Endothelial cell (in vitro differentiated cells): Measurements from ENCODE around the gene PHLDA2. TPM values are rescaled to one million over a fixed set of nuclear protein-coding genes. Genes with fewer than 3 reads are reported as not detected.

Experiments used
- DNase-seq: peaks from one replicate; pipeline ENCODE4 v3.0.0; 2021; ENCODE audit warnings: low spot score
- H3K27ac Mint-ChIP-seq: one replicate; pipeline ENCODE4 v1.8.0; 2021; ENCODE audit warnings: mixed read lengths, inconsistent platforms; ENCODE audit not compliant: unreplicated experiment
- H3K27me3 Mint-ChIP-seq: one replicate; pipeline ENCODE4 v1.8.0; 2021; ENCODE audit warnings: mild to moderate bottlenecking, moderate library complexity, mixed read lengths, inconsistent platforms; ENCODE audit not compliant: unreplicated experiment
- H3K36me3 Mint-ChIP-seq: one replicate; pipeline ENCODE4 v1.8.0; 2021; ENCODE audit warnings: mild to moderate bottlenecking, low read depth, mixed read lengths, inconsistent platforms; ENCODE audit not compliant: unreplicated experiment
- H3K4me1 Mint-ChIP-seq: one replicate; pipeline ENCODE4 v1.8.0; 2021; ENCODE audit warnings: mild to moderate bottlenecking, mixed read lengths, inconsistent platforms; ENCODE audit not compliant: unreplicated experiment
- H3K4me3 Mint-ChIP-seq: one replicate; pipeline ENCODE4 v1.8.0; 2021; ENCODE audit warnings: mild to moderate bottlenecking, mixed read lengths, inconsistent platforms; ENCODE audit not compliant: unreplicated experiment
- H3K9me3 Mint-ChIP-seq: one replicate; pipeline ENCODE4 v1.8.0; 2021; ENCODE audit warnings: mixed read lengths, inconsistent platforms; ENCODE audit not compliant: unreplicated experiment
- CTCF ChIP-seq: fragments of 200-600 bp; sonication (generic); IDR thresholded peaks from one replicate; pipeline ENCODE4 v1.5.0; 2021; ENCODE audit warnings: antibody characterized with exemption; ENCODE audit not compliant: unreplicated experiment
- total RNA-seq: library from RNA; stranded (reverse); fragmentation: NEBNext Ultra II Directional; extraction: Animal tissue kit (Norgen Biotek cat#: 25700); gene quantifications from one replicate; pipeline ENCODE4 v1.2.1, GENCODE V29; 2021; ENCODE audit not compliant: unreplicated experiment

The PHLDA2 gene
- total RNA-seq, 1 donor from 2014 or later, result 8.1 TPM

- Mint-ChIP-seq H3K27me3 (peaks cover 3% of the 10 kb centered on the region), H3K4me3 (no peak overlapping the region), H3K36me3 (no peaks in the 10 kb centered on the region), H3K4me1 (no peaks in the 10 kb centered on the region), H3K27ac (no peak overlapping the region), H3K9me3 (no peaks in the 10 kb centered on the region)
- no peak for DNase-seq
- TF ChIP-seq CTCF, result no peak
Measured at GRCh38 chr11:2917842-2918490, 11.3 kb downstream of the PHLDA2 start.

- DNase-seq, result no peak
- H3K4me1 Mint-ChIP-seq, result no peaks in the 10 kb centered on the region
- H3K4me3 Mint-ChIP-seq, result no peak overlapping the region
- H3K36me3 Mint-ChIP-seq, result no peaks in the 10 kb centered on the region
- H3K9me3 Mint-ChIP-seq, result no peaks in the 10 kb centered on the region
- H3K27me3 Mint-ChIP-seq, result peaks cover 3% of the 10 kb centered on the region
- no peak overlapping the region for H3K27ac Mint-ChIP-seq
- no peak for TF ChIP-seq CTCF
Measured at GRCh38 chr11:2916892-2917645, 12.2 kb downstream of the PHLDA2 start.

- peaks cover 4% of the 10 kb centered on the region for H3K27me3 Mint-ChIP-seq
- H3K27ac Mint-ChIP-seq, result no peak overlapping the region
- H3K36me3 Mint-ChIP-seq, result no peaks in the 10 kb centered on the region
- no peak overlapping the region for H3K4me3 Mint-ChIP-seq
- no peaks in the 10 kb centered on the region for H3K4me1 Mint-ChIP-seq
- no peak for TF ChIP-seq CTCF
- DNase-seq, result no peak
- no peaks in the 10 kb centered on the region for H3K9me3 Mint-ChIP-seq
Measured at GRCh38 chr11:2916114-2916891, 12.9 kb downstream of the PHLDA2 start.

GRCh38 chr11:2915473-2915872, 13.7 kb downstream of the PHLDA2 start:
- Mint-ChIP-seq H3K36me3 (no peaks in the 10 kb centered on the region), H3K9me3 (no peaks in the 10 kb centered on the region), H3K27ac (no peak overlapping the region), H3K4me3 (no peak overlapping the region), H3K4me1 (no peaks in the 10 kb centered on the region), H3K27me3 (peaks cover 4% of the 10 kb centered on the region)
- DNase-seq, result no peak
- TF ChIP-seq CTCF, result no peak
